Measurements from ENCODE around the gene ST8SIA2. TPM values are rescaled to one million over a fixed set of nuclear protein-coding genes. Genes with fewer than 3 reads are reported as not detected.

The ST8SIA2 gene
- total RNA-seq, 4 donors from 2014 or later: not detected

- no peak overlapping the region for H3K27ac ChIP-seq
- H3K4me1 ChIP-seq: no peaks in the 10 kb centered on the region
- H3K36me3 ChIP-seq: no peaks in the 10 kb centered on the region
- no peaks in the 10 kb centered on the region for H3K27me3 ChIP-seq
- H3K4me3 ChIP-seq: no peak overlapping the region
- WGBS, 2 donors (ENCODE audit: low coverage in 1 of 2): 95% methylated on average over 11 of the region's 21 CpGs; no CpG with 5 or more reads in 1 of the 2 donors
- ATAC-seq: no peak
- TF ChIP-seq, protein P1, sequence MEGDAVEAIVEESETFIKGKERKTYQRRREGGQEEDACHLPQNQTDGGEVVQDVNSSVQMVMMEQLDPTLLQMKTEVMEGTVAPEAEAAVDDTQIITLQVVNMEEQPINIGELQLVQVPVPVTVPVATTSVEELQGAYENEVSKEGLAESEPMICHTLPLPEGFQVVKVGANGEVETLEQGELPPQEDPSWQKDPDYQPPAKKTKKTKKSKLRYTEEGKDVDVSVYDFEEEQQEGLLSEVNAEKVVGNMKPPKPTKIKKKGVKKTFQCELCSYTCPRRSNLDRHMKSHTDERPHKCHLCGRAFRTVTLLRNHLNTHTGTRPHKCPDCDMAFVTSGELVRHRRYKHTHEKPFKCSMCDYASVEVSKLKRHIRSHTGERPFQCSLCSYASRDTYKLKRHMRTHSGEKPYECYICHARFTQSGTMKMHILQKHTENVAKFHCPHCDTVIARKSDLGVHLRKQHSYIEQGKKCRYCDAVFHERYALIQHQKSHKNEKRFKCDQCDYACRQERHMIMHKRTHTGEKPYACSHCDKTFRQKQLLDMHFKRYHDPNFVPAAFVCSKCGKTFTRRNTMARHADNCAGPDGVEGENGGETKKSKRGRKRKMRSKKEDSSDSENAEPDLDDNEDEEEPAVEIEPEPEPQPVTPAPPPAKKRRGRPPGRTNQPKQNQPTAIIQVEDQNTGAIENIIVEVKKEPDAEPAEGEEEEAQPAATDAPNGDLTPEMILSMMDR (IDR thresholded peaks at IDR 0.05): no peak
- H3K9me3 ChIP-seq: no peaks in the 10 kb centered on the region
These were observed 51.0 kb downstream of the ST8SIA2 start for GRCh38 chr15:92444631-92445030.

GRCh38 chr15:92448370-92448769 is 54.7 kb downstream of the ST8SIA2 start:
- Histone ChIP-seq H3K27me3 (peaks cover 10% of the 10 kb centered on the region), H3K27ac (no peak overlapping the region), H3K36me3 (no peaks in the 10 kb centered on the region), H3K4me1 (no peaks in the 10 kb centered on the region), H3K4me3 (no peak overlapping the region), H3K9me3 (no peaks in the 10 kb centered on the region)
- no peak for ATAC-seq
- TF ChIP-seq POLR2A (IDR thresholded peaks at IDR 0.05) (no peak), EP300 (IDR thresholded peaks at IDR 0.05) (no peak), POLR2AphosphoS5 (IDR thresholded peaks at IDR 0.05) (no peak)
- TF ChIP-seq, protein P1 (IDR thresholded peaks at IDR 0.05): no peak
- WGBS, 2 donors (ENCODE audit: low coverage in 1 of 2): 69 to 88% methylated on average over 2 of the region's 6 CpGs

DNA sequence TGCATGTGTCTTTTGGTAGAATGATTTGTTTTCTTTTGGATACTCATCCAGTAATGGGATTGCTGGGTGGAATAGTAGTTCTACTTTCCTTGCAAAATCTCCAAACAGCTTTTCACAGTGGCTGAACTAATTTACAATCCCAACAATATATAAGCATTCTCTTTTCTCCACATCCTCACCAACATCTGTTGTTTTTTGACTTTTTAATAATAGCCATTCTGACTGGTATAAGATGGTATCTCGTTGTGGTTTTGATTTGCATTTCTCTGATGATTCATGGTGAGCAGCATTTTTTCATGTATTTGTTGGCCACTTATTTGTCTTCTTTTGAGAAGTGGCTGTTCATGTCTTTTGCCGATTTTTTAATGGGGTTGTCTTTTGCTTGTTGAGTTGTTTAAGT is 55.8 kb downstream of the ST8SIA2 start:
- Histone ChIP-seq H3K27me3 (peaks cover 11% of the 10 kb centered on the region), H3K4me3 (no peak overlapping the region), H3K36me3 (no peaks in the 10 kb centered on the region), H3K27ac (no peak overlapping the region), H3K4me1 (no peaks in the 10 kb centered on the region), H3K9me3 (no peaks in the 10 kb centered on the region)
- ATAC-seq: no peak
- TF ChIP-seq EP300 (IDR thresholded peaks at IDR 0.05) (no peak), POLR2A (IDR thresholded peaks at IDR 0.05) (no peak), POLR2AphosphoS5 (IDR thresholded peaks at IDR 0.05) (no peak)
- TF ChIP-seq, protein P1 (IDR thresholded peaks at IDR 0.05): no peak
- WGBS, 2 donors (ENCODE audit: low coverage in 1 of 2): 61 to 90% methylated on average over 2 of the region's 2 CpGs

- Histone ChIP-seq H3K9me3 (no peaks in the 10 kb centered on the region), H3K36me3 (no peaks in the 10 kb centered on the region), H3K27ac (no peak overlapping the region), H3K4me3 (no peak overlapping the region), H3K4me1 (no peaks in the 10 kb centered on the region), H3K27me3 (peaks cover 13% of the 10 kb centered on the region)
- 96% methylated on average over 4 of the region's 10 CpGs; no CpG with 5 or more reads in 1 of the 2 donors for WGBS, 2 donors (ENCODE audit: low coverage in 1 of 2)
- no peak for ATAC-seq
- TF ChIP-seq POLR2A (IDR thresholded peaks at IDR 0.05) (no peak), POLR2AphosphoS5 (IDR thresholded peaks at IDR 0.05) (no peak)
These were observed 57.6 kb downstream of the ST8SIA2 start for GRCh38 chr15:92451225-92451825.

- Histone ChIP-seq H3K4me3 (no peak overlapping the region), H3K9me3 (no peaks in the 10 kb centered on the region), H3K36me3 (no peaks in the 10 kb centered on the region), H3K4me1 (no peaks in the 10 kb centered on the region), H3K27me3 (peaks cover 13% of the 10 kb centered on the region), H3K27ac (no peak overlapping the region)
- ATAC-seq: no peak
- 67% methylated on average over 3 of the region's 3 CpGs; no CpG with 5 or more reads in 1 of the 2 donors for WGBS, 2 donors (ENCODE audit: low coverage in 1 of 2)
- TF ChIP-seq EP300 (IDR thresholded peaks at IDR 0.05) (no peak), POLR2AphosphoS5 (IDR thresholded peaks at IDR 0.05) (no peak), POLR2A (IDR thresholded peaks at IDR 0.05) (no peak)
- TF ChIP-seq, protein P1 (IDR thresholded peaks at IDR 0.05): no peak
These were observed 58.5 kb downstream of the ST8SIA2 start for GRCh38 chr15:92452143-92452542.

All from gastroesophageal sphincter (tissue), 4 donors.